M059J (cell line): ENCODE data around the gene KRTAP22-1. TPM values are rescaled to one million over a fixed set of nuclear protein-coding genes. Genes with fewer than 3 reads are reported as not detected.

Experiments
- DNase-seq: peaks from one replicate; pipeline ENCODE4 v3.0.0-alpha.2; 2012; ENCODE audit warnings: low read depth
- total RNA-seq: library from RNA; depleted of rRNA; stranded (reverse); fragments of >200 nt; shearing (Covaris generic); gene quantifications from 2 replicates; pipeline ENCODE4 v1.2.3, GENCODE V29; 2014; rRNA removed

The KRTAP22-1 gene
- total RNA-seq, 1 experiment from 2014 or later, result not detected

DNA sequence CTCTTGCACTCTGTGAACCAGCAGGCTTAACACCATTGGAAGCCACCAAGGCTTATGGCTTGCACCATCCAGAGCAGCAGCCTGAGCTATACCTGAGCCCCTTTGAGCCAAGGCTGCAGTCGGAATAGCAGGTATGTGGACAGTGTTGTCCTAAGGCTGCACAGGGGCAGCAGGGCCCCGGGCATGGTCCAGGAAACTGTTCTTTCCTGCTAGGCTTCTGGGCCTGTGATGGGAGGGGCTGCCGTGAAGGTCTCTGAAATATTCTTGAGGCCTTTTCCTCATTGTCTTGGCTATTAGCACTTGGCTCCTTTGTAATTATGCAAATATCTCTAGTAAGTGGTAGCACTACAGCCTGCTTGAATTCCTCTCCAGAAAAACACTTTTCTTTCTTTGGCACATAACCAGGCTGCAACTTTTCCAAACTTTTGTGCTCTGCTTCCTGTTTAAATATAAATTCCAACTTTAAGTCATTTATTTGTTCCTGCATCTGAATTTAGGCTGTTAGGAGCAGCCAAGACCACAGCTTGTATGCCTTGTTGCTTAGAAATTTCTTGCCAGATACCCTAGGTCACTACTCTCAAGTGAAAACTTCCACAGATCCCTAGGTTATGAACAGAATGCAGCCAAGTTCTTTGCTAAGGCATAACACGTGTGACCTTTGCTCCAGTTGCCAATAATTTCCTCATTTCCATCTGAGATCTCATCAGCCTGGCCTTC is 24.7 kb downstream of the KRTAP22-1 start:
- no peak for DNase-seq

- DNase-seq, result no peak
These were observed 27.2 kb downstream of the KRTAP22-1 start for GRCh38 chr21:30628109-30628508.

- no peak for DNase-seq
These were observed 28.3 kb downstream of the KRTAP22-1 start for GRCh38 chr21:30629200-30629599.

DNA sequence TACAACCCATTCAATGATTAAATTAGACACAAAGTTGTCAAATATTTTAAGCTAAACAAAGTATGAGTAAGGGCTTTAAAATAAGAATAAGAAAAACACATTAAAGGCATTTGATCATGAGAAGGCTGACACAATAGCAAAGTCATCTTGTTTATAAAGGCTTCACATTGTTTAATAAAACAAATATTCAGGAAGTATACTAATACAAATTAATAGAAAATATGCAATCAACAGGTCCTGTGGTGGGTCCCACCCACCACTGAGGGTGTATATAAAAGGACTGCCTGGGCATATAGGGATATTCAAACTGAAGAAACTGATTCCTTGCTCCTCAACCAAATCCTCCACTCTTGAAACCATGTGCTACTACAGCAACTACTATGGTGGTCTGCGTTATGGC is 34.0 kb downstream of the KRTAP22-1 start, which contains the start of gene KRTAP20-2:
TSS of gene KRTAP20-2 (plus strand) at position 301 of the 400 bp plus-strand sequence. CDS start at position 359, 58 bp downstream.
- DNase-seq, result no peak

- DNase-seq, result no peak
These were observed 37.8 kb downstream of the KRTAP22-1 start for GRCh38 chr21:30638686-30639085.

- no peak for DNase-seq
These were observed 41.7 kb downstream of the KRTAP22-1 start, which contains the start of gene KRTAP20-3 for GRCh38 chr21:30642564-30642963. Gene KRTAP20-3, plus strand, starts transcription at chr21:30642864.

- DNase-seq, result no peak
These were observed 46.1 kb downstream of the KRTAP22-1 start for GRCh38 chr21:30646904-30647414.

Other genes starting within 250 kb of the KRTAP22-1 start
- gene KRTAP13-2, start 228.8 kb upstream of the KRTAP22-1 start, total RNA-seq, result not detected in 2 replicates
- not detected in 2 replicates for gene KRTAP13-1, start 205.1 kb upstream of the KRTAP22-1 start, total RNA-seq
- gene KRTAP13-3, start 175.2 kb upstream of the KRTAP22-1 start, total RNA-seq, result not detected in 2 replicates
- gene KRTAP13-4, start 170.9 kb upstream of the KRTAP22-1 start, total RNA-seq, result not detected in 2 replicates
- not detected in 2 replicates for gene KRTAP15-1, start 160.8 kb upstream of the KRTAP22-1 start, total RNA-seq
- not detected in 2 replicates for gene KRTAP19-1, start 120.7 kb upstream of the KRTAP22-1 start, total RNA-seq
- gene KRTAP19-2, start 113.7 kb upstream of the KRTAP22-1 start, total RNA-seq, result not detected in 2 replicates
- not detected in 2 replicates for gene KRTAP19-3, start 109.1 kb upstream of the KRTAP22-1 start, total RNA-seq
- not detected in 2 replicates for gene KRTAP19-4, start 103.9 kb upstream of the KRTAP22-1 start, total RNA-seq
- not detected in 2 replicates for gene KRTAP19-5, start 98.9 kb upstream of the KRTAP22-1 start, total RNA-seq
- not detected in 2 replicates for gene KRTAP19-6, start 59.2 kb upstream of the KRTAP22-1 start, total RNA-seq
- not detected in 2 replicates for gene KRTAP19-7, start 39.8 kb upstream of the KRTAP22-1 start, total RNA-seq
- not detected in 2 replicates for gene KRTAP22-2, start 10.7 kb upstream of the KRTAP22-1 start, total RNA-seq
- not detected in 2 replicates for gene KRTAP6-3, start 8.6 kb upstream of the KRTAP22-1 start, total RNA-seq
- not detected in 2 replicates for gene KRTAP6-2, start 2.2 kb upstream of the KRTAP22-1 start, total RNA-seq
- not detected in 2 replicates for gene KRTAP6-1, start 12.8 kb downstream of the KRTAP22-1 start, total RNA-seq
- gene KRTAP20-1, start 15.3 kb downstream of the KRTAP22-1 start, total RNA-seq, result not detected in 2 replicates
- gene KRTAP20-4, start 19.5 kb downstream of the KRTAP22-1 start, total RNA-seq, result not detected in 2 replicates
- gene KRTAP20-2, start 34.1 kb downstream of the KRTAP22-1 start, total RNA-seq, result not detected in 2 replicates
- not detected in 2 replicates for gene KRTAP20-3, start 41.8 kb downstream of the KRTAP22-1 start, total RNA-seq
- gene KRTAP21-3, start 117.7 kb downstream of the KRTAP22-1 start, total RNA-seq, result not detected in 2 replicates
- gene KRTAP21-2, start 146.2 kb downstream of the KRTAP22-1 start, total RNA-seq, result not detected in 2 replicates
- not detected in 2 replicates for gene KRTAP21-1, start 154.3 kb downstream of the KRTAP22-1 start, total RNA-seq
- not detected in 2 replicates for gene KRTAP8-1, start 212.2 kb downstream of the KRTAP22-1 start, total RNA-seq
- gene KRTAP7-1, start 228.7 kb downstream of the KRTAP22-1 start, total RNA-seq, result not detected in 2 replicates